ENCODE measurements around the gene MRPL34.

DNA sequence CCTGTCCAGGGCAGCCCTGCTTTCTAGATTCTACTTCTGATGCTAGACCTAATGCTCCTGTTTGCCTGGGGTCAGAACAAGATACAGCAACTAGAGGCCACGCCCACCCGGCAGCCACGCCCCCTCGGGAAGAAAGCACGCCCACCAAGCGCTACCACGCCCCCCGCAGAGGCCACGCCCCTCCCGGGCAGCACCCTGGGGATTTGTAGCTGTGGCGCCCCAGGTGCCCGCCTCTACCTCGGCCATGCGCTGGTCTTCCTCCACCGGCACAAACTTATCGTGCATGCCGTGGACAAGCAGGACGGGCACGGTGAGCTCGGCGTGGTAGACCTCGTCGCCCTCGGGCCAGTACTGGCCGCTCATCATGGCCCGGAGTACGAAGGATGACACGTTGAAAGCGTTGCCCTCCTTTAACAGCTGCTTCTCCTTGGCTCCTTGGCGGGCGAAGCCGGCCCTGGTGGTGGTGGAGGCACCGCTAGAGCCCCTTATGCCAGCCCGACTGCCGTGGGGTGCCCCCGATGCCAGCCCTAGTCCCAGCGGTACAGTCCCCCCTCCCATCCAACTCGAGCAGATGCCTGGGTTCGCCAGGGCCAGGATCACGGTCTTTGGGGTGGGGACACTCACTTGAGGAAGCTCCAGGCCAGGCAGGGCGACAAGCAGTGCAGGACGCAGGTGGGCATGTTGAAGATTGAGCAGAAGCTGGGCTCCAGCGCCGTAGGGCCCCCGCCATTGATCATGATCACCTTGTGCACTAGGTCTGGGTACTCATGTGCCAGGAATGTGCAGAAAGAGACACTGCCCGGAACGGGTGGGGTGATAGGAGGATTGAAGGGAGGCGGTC, 11.4 kb upstream of the MRPL34 start:
- TF ChIP-seq EZH2 (IDR thresholded peaks at IDR 0.05; ENCODE audit: insufficient read depth, poor library complexity, severe bottlenecking) (no peak), EZH2phosphoT487 (IDR thresholded peaks at IDR 0.05; ENCODE audit: insufficient read depth, low read depth) (no peak)
